GM19455 (cell line): ENCODE data around the gene DAGLB.

Experiments used
- ATAC-seq: cut with Tn5 transposase; IDR thresholded peaks from one replicate; pipeline ENCODE4 v1.9.1; 2021; ENCODE audit not compliant: unreplicated experiment

Gene DAGLB, protein sequence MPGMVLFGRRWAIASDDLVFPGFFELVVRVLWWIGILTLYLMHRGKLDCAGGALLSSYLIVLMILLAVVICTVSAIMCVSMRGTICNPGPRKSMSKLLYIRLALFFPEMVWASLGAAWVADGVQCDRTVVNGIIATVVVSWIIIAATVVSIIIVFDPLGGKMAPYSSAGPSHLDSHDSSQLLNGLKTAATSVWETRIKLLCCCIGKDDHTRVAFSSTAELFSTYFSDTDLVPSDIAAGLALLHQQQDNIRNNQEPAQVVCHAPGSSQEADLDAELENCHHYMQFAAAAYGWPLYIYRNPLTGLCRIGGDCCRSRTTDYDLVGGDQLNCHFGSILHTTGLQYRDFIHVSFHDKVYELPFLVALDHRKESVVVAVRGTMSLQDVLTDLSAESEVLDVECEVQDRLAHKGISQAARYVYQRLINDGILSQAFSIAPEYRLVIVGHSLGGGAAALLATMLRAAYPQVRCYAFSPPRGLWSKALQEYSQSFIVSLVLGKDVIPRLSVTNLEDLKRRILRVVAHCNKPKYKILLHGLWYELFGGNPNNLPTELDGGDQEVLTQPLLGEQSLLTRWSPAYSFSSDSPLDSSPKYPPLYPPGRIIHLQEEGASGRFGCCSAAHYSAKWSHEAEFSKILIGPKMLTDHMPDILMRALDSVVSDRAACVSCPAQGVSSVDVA

DNA sequence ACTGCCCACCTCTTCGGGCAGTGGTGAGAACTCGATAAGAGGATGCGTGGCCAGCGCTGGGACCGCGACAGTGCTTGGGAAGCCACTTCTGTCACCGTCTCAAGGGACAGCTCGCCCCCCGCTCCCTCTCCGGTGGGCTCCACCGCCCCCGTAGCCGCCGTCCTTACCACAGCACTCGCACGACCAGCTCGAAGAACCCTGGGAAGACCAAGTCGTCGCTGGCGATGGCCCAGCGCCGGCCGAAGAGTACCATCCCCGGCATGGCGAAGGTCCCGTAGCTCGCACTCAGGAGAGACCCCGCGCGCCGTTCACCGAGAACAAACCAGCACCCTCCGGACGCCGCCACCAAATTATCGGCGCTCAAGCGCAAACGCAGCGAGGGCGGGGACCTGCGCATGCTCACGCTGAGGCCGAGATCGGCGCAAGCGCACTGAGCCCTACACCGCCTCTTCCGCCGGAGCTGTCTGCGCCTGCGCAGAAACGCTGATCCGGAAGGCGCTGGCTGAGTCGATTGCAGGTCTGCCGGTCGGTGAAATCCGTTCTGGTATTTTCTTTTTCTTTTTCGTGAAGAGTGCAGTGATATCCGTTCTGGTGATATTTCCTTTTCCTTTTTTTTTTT, at the start of gene DAGLB:
Gene DAGLB, minus strand, starts transcription at position 374 of the 619 bp plus-strand sequence. Its CDS starts 112 bp downstream, at position 262.
- ATAC-seq: peak; percentile 85

DNA sequence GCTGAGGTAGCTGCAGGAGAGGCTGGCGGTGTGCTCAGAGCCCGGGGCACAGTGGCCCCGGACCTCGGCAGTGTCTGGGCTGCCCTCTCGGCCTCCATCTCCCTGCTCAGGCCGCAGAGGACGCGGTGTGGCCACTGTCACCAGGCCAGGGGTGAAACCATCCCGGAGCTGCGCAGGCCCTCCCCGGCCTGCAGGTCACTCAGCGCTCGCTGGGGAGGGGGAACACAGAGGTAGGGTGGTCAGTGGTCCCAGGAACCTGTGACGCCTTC, 49.8 kb upstream of the DAGLB start:
- no peak for ATAC-seq

DNA sequence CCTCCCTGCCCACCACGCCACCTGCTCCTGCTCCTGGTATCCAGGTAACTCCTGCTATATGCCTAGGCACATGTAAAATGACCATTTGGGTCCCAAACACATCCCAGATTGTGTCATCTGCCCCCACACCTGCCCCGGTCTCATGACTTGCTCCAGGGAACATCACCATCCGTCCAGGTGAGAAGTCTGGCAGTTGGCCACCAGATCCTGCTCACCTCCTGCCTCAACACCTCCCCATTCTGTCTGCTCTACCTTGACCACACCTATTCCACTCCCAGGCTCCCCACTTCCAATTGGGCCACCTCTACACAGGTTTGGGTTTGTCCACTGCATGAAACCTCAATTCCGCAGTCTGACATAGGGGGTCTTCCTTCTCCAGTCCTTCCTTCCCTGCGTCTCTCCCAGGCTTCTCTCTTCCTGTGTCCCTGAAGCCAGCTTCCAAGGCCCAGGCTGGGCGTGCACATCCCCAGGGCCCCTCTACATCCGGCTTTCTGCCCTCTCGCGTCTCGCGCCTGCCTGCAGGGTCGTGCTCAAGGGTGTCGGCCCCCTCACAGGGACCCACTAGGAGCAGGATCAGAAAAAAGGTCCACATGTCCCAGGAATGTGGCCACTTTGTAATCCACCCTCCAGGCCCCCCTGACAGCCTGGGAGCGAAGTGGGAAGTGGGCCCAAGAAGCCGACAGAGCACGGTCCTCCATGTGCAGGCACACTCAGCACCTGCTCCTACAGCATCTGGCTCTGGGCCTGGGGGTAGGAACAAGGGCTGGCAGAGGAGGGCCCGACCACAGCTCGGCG, 49.3 kb upstream of the DAGLB start:
- ATAC-seq: no peak

DNA sequence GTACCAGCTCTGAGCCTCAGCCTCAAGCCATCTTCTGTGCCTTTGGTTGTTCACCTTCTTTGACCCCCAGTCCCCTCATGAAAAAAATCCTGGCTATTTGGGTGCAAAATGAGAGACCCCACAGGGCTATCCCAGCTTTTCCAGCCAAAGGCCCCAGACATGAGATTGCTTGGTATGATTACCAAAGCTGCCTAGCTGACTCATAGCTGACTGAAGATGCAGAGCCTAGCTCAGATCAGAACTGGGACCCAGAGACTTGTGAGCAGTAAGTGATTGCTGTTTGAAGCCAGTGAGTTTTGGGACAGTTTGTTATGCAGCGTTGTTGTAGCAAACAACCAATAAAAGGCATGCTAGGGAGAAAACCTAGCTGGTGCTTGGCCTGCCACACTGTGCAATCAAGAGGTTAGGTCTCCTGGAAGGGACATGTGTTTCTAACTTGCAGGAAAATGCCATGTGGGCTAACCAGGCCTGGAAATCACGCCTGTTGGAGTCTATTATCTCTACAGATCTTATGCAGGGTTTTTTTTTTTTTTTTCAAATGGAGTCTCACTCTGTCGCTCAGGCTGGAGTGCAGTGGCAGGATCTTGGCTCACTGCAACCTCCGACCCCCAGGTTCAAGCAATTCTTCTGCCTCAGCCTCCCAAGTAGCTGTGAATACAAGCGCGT, 48.0 kb upstream of the DAGLB start:
- no peak for ATAC-seq

DNA sequence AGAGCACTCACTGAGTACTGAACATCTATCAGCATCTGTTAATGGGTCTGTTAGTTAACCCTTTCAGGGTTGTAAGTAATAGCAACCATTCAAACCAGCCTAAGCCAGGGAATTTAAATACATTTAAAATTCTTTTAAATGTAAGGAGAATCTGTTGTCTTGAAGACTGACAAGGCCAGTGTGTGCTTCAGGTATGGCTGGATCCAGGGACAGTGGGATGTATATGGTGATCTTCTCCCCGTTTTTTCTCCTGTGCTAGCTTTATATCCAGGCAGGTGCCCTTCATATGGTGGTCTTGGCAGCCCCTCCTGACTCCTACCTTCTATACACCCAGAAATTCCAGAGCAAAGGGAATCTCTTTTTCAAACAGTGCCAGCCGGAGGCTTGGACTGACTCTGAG, 46.6 kb upstream of the DAGLB start:
- ATAC-seq: no peak

DNA sequence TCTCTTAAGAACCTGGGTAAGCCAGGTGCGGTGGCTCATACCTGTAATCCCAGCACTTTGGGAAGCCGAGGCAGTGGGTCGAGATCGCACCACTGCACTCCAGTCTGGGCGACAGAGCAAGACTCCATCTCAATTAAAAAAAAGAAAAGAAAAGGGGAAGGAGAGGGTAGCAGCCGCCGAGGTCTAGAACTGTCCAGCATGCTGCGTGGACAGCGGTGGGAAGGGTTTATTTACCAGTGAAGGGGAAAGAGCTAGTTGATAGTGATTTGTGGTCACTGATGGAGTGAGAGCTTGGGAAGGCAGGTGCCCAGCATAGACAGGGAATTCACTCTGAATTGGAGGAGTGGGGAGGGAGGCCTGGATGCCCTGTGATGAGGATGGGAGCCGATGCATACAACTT, 43.4 kb upstream of the DAGLB start:
- ATAC-seq: no peak

DNA sequence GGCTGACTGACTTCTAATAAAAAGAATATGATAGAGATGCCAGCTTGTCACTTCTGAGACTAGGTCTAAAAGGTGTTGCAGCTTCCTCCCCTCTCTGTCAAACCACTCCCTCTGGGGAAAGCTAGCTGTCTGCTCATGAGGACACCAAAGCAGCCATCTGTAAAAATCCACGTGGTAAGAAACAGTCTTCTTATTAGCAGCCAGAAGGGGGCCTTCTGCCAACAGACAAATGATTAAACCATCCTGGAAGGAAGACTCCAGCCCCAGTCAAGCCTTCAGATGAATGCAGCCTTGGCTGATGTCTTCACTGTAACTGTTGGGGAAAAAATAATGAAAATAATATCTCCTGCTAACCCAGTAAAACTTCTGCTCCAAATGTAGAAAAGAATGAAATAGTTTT, 41.9 kb upstream of the DAGLB start:
- ATAC-seq: no peak

DNA sequence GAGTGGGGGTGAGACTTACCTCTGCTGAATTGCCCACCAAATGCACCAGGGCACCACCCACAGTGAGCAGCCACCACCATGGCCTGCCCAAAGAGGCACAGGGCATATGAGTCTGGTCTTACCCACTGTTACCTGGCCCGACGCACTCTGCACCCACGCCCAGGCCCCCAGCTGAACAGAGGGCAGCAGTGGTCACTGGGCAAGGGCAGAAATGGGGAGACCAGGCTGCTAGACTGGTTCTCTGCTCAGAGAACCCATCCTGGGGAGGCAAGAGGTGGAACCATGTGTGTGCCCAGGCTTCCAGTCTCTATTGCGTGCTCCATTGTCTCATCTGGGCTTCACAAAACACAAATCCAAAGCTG, 39.4 kb upstream of the DAGLB start:
- ATAC-seq: no peak

DNA sequence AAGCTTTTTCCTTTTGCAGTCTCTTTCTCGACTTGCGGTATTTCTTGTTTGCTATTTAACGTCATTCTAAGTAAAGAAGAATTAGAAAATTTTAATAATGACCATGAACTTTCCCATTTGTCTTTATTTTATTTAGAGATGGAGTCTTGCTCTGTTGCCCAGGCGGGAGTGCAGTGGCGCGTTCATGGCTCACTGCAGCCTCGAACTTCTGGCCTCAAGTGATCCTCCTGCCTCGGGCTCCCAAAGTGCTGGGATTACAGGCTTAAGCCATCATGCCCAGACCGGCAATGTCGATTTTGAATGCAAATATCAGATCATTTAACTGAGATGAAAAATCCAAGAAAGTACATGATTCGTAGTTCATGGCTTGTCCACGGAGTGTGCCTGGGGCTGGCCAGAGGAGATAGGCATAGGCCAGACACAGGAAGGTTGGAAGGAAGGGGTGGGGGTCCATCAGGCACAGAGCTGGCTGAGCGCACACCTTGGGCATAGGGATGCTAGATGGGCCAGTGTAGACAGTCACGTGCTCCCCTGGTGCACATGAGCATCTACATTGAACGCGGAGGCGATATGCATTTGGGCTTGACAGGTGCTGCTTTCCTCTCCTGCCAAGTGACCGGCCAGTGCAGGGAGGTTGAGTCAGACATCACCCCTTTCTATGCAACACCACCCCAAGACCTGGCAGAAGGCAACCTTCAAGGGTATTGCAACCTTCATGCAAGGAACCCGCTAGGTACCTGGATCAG, 38.9 kb upstream of the DAGLB start:
- ATAC-seq: no peak

DNA sequence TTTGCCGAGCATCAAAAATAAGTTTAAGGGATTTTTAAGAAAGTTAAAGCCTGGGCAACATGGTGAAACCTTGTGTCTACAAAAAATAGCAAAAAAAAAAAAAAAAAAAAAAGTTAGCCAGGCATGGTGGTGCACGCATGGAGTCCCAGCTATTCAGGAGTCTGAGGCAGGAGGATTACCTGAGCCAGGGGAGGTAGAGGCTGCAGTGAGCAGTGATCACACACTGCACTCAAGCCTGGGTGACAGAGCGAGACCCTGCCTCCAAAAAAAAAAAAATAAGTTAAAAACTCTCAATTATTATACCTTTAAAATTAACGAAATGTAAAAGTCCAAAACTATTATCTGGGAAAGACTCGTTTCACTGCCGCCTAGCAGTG, 35.0 kb upstream of the DAGLB start:
- no peak for ATAC-seq

DNA sequence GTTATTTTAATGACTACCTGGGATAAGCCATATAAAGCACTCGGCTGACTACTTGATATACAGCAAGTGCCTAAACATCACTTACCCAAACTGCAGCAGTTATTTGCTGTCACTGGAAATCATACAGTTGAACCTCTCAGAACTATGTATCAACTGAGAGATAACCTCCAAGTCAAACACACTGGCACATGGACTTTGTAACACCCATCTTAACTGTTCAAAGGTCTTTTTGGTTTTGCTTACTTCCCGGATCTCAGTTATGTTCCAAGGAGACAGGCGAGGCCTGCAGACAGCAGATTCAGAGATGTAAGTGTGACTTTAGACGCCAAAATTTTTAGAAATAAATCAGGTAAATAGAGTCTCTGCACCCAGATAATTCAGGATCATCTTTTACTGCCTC, 34.6 kb upstream of the DAGLB start:
- ATAC-seq: no peak

DNA sequence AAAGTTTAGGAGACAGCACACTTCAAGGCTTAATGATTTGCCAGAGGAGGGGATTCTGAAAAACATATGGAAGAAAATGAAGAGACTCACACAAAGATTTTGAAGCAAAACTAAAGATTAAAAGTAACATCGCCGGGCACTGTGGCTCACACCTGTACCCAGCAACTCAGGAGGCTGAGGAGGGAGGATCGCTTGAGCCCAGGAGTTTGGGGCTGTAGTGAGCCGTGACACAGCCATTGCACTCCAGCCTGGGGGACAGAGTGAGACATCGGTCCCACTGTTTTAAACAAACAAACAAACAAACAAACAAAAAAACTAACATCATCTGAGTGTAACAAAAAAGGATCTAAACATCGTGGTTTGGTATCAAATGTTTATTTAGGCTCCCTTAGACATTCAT, 33.7 kb upstream of the DAGLB start:
- ATAC-seq: no peak

DNA sequence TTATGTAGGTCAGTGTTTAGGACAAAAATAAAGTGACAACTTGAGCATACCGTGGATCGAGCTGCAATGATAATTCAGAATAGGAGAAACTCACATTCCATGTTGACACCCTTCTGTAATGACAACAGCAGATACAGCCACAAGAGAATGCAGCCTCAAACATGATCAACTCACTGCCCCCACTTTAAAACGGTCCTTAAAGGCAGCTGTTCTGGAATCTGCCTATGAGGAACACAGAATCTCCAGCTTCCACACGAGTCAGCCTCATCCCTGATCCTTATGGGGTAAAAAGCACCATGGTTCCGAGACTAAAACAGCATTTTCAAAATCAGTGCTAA, 32.5 kb upstream of the DAGLB start:
- no peak for ATAC-seq

DNA sequence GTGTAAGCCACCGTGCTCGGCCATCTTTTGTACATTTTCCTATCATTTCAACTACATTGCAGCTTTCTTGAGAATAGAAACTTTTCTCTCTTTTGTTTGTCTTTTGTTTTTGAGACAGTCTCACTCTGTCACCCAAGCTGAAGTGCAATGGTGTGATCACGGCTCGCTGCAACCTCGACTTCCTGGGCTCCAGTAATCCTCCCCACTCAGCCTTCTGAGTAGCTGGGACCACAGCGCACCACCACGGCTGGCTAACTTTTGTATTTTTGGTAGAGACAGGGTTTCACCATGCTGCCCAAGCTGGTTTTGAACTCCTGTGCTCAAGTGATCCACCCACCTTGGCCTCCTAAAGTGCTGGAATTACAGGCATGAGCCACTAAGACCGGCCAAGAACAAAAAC, 31.3 kb upstream of the DAGLB start:
- no peak for ATAC-seq

DNA sequence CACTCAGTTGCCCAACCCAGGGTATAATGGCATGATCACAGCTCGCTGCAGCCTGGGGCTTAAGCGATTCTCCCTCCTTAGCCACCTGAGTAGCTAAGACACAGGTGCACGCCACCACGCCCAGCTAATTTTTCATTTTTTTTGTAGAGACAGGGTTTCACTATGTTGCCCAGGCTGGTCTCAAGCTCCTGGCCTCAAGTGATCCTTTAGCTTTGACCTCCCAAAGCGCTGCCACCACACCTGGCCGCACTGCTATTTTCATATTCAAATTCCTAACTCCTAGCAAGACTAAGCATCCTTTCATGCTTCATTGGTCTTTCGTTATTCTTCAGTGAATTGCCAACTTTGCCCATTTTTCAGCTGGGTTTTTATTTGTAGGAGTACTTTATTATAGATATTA, 30.4 kb upstream of the DAGLB start:
- no peak for ATAC-seq

DNA sequence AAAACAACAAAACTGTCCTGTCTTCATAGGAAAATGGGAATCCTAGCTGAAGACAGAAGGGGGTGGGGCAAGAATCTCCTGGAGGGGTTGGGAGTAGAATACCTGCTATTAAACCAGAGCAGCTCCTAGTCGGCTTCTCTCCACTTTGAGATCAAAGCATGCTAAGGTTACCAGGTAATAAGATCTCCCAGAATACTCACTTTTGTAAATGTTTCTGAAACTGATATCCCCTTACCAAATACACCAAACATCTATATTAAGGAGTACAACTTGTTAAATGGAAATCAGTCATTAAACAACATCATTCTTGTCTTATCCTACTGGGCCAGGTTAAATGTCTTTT, 29.5 kb upstream of the DAGLB start:
- no peak for ATAC-seq

DNA sequence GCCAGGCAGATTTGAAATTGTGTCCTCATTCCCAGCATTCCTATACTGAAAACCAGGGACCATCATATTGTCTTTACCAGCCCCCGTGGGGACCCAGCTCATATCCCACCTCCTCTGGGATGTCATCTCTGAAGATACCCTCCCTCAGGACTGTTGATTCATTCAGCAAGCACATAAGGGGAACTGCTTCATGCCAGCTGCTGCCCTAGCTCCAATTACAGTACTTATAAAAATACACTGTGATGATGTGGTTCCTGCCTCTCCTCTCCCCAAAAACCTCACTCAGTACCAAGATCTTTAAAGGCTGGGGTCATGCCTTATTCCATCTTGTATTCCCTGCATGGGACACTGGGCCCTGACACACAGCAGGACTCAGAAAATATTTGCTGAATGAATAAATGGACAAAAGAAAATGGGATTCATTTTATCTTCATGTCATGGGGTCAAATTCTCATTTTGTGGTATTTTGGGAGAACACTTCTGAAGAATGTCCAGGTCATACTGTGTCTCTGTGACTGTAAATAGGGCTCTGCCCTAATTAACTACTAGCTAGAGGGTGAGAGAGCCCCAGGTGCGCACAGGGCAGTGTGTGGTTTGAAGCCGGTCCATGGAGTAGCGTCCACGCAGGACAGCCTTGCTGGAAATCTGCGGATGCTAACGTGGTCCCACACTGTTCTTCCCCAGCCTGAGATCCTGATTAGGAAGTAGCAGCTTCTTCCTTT, 29.0 kb upstream of the DAGLB start:
- no peak for ATAC-seq

DNA sequence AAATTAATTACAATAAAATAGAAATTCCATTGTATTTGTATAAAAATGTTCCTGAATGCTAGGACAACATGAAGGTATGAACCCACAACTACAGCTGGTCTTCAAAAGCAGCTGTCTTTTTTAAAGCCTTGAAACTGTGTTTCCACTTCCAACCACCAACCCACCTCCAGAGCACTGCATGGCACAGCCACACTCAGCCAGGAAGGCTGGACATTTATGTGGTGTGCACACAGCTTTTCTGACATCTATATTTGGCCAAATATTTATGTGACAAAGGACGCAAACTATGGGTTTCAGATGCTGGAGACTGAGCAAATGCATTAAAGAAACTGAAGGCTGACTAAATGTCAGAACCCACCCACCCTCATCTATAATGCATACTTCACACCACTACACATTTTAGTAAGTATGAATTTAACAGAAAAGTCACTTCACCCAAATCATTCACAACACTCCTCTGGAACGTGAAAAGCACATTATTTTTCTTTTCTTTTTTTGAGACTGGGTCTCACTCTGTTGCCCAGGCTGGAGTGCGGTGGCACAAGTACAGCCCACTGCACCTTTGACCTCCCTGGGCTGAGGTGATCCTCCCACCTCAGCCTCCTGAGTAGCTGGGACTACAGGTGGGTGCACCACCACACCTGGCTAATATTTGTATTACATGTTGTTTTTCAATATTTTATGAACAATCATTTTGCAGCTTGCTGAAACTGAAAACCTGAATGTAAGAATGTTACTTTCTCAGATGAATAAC, 27.9 kb upstream of the DAGLB start:
- no peak for ATAC-seq

DNA sequence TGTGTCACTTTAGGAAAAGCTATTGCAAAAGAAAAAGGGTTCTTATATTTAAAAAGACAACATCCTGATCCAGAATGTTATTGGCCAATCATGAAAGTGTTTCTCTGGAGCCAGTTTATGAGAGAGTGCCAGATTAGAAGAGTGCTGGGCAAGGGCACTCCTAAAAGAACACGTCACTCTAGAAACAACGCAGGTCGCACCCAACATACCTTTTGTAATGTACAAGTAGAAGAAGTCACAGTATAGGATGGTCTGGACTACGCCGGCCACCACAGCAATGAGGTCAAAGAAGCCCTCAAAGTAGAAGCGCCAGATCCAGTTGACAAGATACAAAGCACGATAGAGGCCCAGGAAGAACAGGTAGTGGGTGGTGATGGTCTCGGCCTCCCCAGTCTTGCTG, 18.1 kb upstream of the DAGLB start:
- ATAC-seq: no peak
